ENCODE results near the gene MESP1.

MESP1 gene

DNA sequence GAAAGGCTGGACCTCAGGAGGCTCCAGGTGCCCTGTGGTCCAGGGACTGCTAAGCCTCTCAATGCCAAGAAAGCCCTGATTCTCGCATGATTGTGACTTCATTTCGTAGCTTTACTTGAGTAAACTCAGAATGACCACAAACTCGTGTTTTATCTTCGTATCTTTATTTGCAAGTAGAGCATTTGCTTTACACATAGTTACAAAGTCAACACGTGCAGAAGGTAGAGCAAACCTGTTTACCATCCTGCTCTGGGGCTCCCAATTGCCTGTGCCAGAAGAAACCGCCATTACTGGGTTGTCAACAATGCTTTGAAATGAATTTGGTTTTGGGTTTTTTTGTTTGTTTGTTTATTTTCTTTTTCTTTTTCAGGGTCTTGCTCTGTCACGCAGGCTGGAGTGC, 5.8 kb upstream of the MESP1 start:
- no peak for DNase-seq

DNA sequence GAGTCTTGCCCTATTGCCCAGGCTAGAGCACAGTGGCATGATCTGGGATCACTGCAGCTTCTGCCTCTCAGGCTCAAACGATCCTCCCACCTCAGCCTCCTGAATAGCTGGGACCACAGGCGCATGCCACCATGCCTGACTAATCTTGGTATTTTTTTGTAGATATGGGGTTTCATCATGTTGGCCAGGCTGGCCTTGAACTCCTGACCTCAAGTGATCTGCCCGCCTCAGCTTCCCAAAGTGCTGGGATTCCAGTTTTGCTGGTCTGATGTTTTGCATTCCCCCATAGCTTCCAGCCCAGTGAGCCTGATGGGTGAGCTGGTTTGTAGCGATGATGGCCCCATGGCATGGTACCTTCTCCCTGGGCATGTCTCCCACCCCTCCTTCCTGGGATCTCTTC, 4.7 kb upstream of the MESP1 start:
- DNase-seq, result no peak

DNA sequence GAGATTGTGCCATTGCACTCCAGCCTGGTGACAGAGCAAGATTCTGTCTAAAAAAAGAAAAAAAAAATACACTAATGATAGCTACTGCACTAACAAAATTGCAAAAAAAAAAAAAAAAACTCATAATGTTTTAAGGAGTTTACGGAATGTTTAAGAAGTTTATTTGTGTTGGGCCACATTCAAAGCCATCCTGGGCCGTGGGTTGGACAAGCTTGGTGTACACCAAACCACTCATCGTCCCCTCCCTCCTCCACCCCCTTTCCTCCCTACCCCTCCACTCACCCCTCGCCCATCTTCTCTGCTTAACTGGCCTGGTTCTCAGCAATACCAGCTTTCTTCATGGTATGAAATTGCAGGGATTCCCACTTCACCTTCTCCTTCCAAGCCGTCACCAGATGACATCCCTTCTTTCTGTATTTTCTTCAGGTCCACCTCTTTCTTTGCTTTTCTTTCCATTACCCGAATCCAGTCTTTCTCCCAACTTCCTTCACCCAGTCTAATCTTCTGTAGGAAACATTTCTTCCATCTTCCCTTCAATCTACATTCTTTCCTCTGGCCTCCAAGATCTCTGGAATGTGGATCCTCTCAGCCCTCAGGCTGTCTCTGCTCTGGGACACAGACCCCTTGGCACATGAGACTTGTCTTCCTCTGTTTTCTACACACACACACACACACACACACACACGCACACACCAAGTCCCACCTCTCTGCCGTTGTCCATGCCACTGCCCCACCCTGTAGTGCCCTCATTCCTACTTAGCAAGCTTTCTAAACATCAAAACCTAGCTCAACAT, 3.5 kb upstream of the MESP1 start:
- no peak for DNase-seq

DNA sequence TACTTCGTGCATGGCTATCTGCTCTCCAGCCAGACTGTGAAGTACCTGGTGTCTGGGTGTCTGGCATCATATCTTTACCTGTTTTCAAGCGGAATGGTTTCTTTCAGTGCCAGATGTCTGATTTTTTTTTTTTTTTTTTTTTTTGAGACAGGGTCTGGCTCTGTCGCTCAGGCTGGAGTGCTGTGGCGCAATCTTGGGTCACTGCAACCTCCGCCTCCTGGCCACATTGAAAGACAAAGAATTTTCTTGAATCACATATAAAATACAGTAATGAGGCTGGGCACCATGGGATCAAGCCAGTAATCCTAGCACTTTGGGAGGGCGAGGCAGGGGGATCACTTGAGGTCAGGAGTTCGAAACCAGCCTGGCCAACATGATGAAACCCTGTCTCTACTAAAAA, 2.8 kb upstream of the MESP1 start:
- DNase-seq, result no peak

DNA sequence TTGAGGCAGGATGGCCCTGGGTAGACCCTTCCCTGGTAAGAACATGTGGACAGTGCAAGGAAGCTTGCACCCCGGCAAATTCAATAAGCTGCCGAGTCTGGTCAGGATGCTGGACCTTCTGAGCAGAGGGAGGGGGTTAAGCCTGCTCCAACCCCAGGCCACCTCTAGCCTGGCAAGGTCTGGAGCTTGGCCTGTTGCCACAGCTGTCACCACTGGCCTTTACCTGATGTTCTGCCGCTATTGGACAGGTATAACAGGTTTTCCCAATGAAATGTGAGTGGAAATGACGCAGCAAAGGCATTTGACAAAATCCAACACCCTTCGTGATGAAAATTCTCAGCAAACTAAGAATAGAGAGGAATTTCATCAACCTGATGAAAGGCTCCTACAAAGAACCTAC, 699 bp upstream of the MESP1 start:
- no peak for DNase-seq

DNA sequence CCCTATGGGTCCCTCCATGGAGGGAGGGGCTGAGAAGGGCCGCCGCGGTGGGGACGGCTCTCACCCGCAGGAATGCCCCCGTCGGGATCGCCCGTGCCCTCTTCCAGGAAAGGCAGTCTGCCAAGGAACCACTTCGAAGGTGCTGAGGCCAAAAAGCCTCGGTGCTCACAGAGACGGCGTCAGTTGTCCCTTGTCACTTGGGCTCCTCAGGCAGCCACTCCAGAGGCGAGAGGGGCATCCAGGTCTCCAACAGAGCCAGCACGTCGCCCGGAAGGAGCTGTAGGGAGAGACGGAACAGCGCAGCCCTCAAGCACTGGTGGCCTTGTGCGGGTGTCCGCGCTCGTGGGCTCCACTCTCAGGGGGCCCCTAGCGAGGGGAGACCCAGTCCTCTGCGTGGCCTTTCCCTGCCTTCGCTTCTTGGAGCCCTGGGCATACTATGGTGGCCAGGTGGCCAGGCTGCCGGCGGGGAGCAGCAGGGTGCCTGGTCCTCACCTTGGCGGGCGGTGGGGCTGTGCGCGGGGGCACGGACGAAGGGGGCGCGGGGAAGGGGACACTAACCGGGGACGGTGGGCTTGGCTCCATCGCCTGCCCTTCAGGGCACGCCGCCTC, 994 bp downstream of the MESP1 start:
- peak; percentile 39 to 43 for DNase-seq

DNA sequence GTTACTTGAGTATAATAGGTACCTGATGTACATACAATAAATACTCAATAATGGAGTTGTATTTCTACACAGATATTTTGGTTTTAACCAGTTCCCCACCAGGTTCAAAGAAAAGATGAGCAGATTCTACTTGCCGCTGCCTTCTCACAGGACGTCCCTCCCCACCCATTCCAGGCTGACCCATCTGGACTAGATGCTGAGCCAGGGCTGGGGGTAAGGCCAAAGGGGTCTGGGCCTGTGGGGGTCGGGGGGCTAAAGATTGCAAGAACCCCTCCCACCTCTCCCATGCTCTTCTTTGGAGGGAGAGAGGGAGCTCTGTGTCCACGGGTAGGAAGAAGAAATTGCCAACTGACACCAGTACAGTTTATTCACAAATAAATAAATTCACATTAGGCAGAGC, 1.5 kb downstream of the MESP1 start:
- DNase-seq, result no peak

DNA sequence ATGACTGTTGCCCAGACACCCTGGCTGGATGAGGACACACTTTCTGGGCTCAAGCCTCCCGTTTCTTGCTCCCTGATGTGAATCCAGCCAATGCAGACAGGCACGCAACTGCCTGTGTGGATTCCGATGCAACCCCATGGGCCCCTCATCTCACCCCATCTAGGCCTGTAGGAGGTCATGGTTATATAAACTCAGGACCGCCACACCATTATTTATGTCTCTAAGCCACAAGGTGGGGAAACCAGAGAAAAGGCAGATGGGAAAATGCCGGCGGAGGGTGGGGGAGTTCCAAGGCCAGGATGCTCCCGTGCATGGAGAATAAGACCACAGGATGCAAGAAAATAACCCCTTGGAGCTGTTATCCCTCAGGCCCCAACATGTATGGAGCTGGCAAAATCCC, 2.0 kb downstream of the MESP1 start:
- no peak for DNase-seq

DNA sequence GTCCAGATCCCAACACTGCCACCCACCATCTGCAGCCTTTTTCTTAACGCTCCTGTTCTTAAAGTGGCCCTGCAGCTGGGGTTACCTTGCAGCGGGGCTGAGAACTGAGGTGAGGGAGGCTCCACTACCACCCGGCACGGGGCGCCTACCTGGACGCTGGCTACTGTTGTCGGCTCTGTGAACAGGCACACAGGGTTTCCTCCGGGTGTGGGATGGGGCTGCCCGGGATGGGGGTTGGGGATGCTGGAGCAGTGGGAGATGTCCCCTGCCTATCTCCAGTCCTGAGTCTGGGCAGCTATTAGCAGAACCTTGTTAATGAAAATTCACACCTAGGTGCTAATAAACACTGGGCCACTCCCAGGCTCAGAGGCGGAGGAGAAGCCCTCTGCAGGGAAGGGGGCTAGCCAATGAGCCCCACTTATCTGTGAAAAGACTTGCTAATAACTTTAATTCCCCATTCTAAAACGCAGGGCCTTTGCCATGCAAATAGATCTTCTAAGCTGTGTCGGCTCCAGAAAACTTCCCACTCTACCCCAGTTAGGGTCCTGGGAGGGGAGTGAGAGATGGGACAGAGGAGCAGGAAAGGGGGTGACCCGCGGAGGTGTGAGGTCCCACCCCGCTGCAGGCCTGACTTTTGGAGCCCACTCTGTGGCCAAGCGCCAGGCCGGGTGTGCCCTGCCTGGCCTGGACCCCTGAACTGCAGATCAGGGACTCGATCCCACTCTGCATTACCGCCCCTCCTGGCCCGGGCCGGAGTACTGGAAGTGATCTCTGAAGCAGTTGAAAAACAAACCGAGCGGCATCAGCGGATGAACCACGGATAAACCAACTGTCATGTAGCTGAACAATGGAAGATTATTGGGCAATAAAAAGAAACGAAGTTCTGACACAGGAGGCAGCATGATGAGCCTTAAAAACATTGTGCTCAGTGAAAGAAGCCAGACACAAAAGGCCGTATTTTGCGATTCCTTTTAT, 3.1 kb downstream of the MESP1 start:
- no peak for DNase-seq

DNA sequence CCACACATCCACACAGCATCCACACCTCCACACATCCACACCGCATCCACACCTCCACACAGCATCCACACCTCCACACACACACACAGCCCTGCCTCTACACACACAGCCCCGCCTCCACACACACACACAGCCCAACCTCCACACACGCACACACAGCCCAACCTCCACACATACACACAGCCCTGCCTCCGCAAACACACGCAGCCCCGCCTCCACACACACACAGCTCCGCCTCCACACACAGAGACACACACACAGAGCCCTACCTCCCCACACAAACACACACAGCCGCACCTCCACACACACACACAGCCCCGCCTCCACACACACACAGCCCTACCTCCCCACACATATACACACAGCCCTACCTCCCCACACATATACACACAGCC, 4.7 kb downstream of the MESP1 start:
- no peak for DNase-seq

DNA sequence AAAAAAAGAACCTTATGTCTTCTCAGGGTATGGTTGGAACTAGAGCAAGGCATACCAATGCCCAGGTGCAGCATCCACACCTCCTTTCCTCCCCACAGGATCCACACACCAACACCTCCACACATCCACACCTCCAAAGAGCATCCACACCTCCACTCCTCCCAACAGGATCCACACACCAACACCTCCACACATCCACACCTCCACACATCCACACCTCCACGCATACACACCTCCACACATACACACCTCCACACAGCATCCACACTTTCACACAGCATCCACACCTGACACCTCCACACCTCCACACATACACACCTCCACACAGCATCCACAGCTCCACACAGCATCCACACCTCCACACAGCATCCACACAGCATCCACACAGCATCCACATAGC, 5.3 kb downstream of the MESP1 start:
- DNase-seq, result no peak

DNA sequence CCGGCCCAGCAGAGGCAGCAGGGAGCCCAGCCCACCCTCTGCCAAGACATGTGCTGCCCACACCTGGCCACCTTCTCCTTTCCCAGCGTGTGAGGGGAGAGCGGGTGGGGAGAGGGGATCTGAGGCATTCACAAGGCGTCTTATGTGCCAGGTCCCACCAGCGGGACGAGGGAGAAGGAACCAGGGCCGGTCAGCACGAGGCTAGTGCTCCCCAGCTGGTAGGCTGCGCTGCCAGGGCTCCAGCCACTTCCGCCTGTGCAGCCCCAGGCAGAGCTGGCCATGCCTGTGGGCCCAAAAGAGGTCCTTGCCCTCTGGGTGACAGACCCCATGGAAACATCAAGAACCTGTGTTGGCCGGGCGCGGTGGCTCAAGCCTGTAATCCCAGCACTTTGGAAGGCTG, 5.9 kb downstream of the MESP1 start:
- DNase-seq, result no peak

DNA sequence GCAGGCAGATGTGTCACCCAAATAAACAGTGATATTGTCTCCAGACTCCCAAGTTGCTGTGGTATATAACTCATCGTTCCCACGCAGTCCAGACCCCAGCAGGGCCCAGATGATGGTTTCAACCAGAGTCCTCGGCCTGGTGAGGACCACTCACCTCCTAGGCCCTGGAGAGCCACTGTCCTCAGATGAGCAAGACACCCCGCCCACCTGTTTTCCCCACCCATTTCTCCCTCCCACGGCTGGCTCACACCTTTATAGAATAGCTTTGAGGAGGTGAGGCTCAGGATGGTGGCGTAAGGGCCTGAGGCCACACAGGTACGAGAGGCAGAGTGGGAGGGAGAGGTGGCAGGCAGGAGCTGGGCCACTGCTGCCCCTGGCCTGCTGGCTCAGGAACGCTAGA, 7.5 kb downstream of the MESP1 start:
- no peak for DNase-seq

DNA sequence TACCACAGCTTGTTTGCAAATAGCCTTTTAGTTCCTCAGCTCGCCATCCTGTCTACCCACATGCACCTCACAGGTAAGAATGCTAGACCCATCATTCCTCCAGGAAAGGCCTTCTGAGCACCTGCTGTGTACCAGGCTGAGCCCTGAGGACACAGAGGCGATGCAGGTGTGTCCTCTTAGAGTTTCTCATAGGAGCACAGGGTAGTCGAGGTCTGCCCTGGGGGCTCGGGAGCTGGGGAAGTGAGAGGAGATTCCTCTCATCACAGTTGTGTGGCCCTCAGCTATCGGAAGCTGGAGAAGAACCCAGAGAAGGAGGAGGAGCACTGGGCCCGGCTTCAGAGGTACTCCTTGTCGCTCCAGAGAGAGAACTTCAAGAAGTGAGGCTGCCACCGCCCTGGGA, 8.0 kb downstream of the MESP1 start:
- DNase-seq, result no peak

DNA sequence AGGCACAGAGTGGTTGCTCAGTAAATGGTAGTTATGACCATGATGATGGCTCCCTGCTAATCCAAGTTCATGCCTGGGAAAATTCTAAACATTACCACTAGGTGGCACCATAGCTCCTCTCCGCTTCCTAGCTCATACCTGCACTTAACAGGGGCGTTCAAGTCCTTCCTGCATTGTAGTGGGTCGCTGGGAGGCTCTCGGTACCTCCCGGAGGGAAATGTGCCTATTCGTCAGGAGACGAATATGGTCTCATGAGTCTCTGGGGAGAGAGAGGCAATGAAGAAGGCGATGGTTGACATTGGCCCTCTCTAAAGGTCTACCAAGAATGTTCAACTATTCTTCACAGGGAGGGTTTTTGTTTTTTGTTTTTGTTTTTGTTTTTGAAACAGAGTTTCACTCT, 10.9 kb downstream of the MESP1 start:
- peak; percentile 59 to 62 for DNase-seq

DNA sequence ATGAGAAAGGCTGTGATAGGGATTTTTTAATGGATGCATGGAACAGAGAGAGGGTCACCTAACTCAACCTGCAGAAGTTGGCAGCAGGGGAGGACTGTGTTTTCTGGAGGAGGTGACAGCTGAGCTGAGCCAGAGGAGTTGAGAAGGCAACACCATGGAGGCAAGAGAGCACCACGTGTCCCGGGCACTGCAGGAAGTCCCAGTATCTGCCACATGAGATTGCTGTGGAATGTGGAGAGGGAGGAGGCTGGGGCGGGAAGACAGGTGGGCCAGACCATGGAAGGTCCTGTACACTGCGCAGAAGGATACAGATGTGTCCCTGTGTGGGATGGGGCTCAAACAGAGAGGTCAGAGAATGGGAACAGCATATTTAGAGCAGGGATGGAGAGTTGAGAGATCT, 15.3 kb downstream of the MESP1 start:
- DNase-seq, result no peak

DNA sequence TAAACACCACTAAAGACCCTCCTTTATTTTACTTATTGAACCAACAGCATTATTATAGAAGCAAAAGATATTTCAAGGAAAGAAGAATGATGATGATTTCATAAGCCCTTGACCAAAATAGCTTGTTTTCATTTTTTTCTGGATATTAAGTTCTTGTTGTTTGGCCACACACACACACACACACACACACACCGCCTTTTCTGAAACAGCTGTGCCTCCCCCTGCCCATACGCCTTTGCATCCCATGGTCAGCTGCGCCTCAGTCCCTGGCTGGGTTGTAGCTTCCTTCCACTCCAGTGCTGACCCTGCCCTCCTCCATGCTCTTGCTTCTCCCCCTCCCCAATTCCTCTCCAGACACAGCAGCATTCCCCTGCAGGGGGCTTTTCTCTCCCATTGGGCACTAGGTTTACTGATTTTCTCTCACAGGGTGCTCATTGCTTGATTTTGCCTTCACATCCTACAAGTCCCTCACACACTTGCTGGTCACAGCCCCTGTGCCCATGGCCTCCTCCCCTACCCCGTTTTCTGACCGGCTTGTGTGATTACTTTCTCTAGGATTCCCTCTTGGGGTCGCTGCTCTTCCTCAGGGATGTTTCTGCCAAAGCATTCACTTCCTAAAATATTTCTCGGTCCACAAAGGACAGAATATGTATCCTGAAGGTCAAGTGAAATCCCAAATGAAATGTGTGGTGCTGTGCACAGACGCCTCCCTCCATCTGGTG, 18.4 kb downstream of the MESP1 start:
- no peak for DNase-seq

DNA sequence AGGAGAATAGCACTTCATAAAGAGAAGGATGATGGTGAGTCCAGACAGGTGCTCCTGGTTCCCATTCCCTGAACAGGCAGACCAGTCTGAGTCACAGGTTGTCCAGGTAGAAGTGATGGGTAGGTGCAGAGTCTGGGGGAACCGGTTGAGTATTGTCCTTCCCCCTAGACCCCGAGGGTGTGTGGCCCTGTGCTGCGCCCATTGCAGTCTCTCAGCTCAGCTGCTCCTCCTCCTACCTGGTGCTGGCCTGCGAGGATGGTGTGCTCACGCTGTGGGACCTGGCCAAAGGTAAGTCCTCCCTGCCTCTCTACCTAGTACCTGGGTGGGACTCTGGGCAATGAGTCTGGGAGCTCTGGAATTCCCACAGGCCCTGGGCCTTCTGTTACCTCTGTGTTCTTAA, 19.8 kb downstream of the MESP1 start:
- no peak for DNase-seq

DNA sequence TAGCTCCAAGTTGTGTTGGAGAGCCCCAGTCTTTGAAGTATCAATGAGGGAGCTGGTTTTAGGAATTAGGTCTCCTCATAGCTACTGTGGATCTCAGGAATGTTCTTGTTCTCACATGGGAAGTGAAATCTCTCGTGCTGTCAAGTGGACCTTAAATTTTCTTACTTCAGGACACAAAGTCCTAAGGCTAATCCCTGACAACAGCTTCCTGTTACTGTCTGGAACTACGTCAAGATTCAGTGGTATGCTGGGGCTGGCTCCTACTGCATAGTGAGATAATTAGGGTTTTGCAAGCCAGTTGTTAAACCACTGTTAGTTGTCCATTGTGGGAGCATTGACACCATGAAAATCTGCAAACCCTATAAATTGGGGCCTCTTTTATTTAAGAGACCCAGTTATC, 22.8 kb downstream of the MESP1 start:
- no peak for DNase-seq

DNA sequence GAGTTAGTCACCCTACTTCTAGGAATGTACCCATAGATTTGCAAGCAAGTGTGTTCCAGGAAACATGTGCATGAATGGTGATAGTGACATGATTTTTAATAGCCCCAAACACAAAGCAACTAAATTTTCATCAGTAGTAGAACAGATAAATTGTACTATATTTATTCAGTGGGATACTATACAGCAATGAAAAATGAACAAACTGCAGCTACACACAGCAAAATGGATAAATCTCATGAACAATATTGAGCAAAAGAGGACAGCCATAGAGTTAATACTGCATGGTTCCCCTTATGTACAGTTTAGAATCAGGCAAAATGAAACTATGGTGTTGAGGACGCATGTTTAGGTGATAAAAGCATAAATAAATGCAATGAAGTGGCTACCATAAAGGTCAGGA, 26.0 kb downstream of the MESP1 start:
- DNase-seq, result no peak

DNA sequence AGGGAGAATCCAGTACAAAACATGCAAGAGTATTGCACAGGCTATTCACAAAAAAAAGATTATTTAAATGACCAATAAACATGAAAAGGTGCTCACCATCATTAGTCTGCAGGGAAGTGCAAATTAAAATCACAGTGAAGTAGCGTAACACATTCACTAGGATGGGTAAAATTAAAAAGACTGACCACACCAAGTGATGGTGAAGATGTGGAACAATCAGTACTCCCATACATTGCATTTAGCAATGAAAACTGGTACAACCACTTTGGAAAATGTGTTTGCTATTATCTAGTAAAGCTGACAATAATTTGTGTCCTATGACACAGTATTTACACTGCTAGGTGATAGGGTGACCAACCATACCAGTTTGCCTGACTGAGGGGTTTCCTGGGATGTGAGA, 26.4 kb downstream of the MESP1 start:
- DNase-seq, result no peak

DNA sequence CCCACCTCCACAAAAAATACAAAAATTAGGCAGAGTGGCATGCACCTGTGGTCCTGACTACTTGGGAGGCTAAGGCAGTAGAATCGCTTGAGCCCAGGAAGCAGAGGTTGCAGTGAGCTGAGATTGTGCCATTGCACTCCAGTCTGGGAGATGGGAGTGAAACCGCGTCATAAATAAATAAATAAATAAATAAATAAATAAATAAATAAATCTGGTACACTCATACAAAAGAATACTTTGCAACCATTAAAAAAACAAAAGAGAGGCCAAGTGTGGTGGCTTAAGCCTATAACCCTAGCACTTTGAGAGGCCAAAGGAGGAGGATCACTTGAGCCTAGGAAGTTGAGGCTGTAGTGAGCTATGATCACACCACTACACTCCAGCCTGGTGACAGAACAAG, 28.0 kb downstream of the MESP1 start:
- DNase-seq, result no peak

DNA sequence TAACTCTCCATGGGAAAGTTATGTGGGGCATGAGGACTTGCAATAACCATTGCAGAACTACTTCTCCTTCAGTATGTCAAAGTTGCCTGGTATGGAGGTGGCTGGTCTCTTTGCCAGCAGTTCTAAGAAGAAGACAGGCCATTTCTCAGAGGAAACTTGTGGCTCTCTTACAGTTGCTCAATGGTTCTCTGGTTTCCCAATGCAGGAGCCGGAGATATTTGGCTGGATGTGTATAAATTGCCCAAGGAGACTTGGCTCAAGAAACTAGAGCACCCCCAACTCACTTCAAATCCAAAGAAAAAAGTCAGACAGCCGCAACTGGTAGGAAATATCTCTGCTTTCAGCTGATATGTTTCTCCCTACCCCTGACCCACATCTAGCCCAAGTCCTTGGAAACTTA, 36.3 kb downstream of the MESP1 start:
- DNase-seq, result no peak
